GM19099 (cell line): ENCODE data around the gene GALNS.

ENCODE experiments used
- POLR2A ChIP-seq: IDR thresholded peaks from 3 replicates; pipeline ENCODE4 v1.6.1; 2011; ENCODE audit warnings: low read depth; ENCODE audit not compliant: insufficient read length; ENCODE audit errors: extremely low read depth

The GALNS gene

DNA sequence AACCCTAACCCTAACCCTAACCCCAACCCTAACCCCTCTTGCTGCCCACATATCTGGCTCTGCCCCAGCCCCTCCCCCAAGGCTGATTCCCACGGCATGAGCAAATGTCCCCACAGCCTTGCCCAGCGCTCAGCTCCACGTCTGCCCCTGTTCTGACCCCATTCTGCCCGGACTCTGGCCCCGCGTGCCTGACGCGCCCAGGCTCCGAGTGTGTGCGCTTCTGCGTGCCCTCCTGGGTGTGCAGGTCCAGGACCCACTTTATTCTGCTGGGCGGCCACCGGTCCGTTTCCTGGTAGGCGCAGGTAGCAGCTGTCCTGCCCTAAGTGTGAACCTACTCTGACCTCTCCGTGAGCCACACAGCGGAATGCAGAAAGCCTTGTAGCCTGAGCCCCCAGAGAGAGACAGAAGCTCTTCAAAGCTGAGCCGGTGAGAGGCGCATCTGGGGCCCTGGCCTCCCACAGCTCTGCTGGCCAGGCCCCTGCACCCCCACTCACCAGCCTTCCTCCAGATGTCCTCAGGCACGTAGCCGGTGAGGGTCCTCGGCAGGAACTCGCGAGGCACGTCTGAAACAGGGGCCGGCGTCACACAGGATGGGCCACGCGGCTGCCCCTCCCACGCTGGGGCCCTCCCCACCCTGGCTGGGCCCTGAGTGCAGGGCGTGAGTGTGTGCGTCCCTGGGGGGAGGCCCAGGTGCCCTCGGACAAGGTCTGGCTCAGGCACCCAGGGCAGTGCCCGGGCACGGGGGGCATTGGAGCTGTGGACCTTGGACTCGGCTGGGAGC lies 23.7 kb upstream of the GALNS start:
- no peak for TF ChIP-seq POLR2A

DNA sequence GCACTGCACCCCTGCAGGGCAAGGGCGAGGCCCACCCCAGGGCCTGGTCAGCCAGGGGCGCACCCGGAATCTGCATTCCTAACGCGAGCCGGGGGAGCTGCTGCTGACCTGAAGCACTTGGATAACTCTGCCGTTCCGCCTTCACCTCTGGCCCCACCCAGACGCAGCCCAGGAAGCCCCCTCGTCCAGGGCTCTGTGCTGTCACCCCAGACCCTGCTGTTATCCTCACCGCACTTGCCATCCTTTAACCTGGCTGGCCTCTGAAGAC lies 23.0 kb upstream of the GALNS start:
- TF ChIP-seq POLR2A: no peak

GRCh38 chr16:88878967-88879787 lies 22.4 kb upstream of the GALNS start:
- no peak for TF ChIP-seq POLR2A

- no peak for TF ChIP-seq POLR2A
Measured at GRCh38 chr16:88878356-88878755, 21.6 kb upstream of the GALNS start.

DNA sequence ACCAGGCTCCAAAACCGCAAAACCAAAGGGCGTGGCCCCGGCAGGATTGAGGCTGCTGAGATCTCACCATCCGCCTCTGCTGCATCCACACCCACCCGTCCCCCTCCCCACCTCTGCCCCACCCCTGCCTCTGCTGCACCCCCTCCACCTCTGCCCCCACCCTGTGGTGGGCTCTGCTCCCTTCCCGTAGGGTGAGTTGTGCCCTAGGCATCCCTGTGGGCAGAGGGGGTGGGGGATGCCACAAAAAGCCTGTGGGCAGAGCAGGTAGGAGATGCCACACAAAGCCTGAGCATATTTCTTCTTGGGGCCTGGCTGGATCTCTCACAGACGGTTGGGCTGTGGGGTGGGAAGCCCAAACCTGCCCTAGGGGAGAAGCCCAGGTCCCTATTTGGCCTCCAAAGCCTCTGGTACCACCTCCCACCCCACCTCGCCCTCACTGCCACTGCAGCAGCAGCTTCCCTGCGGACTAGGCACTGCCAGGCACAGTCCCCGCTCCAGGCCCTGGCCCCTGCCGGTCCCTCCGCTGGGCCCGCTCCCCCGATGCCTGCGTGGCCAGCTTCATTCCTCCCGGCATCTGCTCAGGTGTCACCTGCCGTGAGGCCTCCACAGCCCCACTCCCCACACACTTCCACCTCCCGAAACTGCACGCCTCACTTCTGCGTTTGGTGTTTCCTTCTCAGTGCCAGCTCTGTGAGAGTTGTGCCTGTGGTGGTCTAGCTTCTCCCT lies 21.0 kb upstream of the GALNS start:
- no peak for TF ChIP-seq POLR2A

DNA sequence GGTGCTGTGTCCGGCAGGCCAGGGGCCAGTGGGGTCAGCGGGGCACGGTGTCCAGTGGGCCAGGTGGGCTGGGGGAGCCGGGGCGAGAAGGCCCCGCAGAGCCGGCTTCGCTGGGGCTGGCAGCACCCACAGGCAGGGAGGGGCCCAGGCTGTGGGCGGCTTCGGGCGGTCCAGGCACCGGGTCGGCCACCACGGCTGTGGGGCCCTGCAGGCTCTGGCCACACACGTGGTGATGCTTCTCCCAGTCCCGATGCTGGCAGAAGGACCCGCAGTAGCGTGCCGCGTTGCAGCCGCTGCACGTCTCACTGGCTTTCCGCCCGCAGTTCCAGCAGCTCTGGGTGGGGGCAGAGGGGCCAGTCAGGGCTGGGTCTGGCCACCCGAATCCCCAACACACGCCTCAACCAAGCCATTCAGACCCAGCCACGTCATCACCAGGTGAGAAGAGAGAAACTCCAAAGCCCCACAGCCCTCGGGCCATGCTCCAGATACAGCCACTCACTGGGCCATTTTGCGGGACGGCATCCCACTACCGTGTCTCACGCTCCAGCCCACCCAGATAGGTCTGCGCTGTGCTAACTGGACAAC lies 20.3 kb upstream of the GALNS start:
- TF ChIP-seq POLR2A: no peak

DNA sequence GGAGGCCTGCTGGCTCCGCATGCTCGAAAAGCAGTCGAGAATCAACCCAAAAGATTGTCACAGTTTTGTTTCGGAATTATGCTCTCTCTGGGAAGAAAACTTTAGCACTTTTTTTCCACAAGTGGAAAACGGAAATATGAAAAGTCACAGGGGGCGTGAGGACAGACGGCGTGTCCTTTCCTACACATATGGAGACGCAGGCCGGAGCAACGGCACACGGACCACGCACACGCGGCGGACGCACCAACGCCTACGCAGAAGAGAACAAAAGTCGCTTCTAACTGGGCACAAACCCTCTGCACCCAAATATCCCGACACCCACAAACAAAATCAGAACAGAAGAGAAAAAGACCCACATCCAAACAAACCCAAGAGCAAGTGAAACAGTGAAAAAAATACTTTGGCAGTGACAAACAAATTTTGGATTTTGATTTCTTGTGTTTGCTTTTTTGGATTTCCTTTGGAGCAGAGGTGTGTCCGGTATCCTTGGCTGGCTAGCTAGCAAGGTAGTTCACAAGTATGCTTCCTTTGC lies 19.0 kb upstream of the GALNS start:
- no peak for TF ChIP-seq POLR2A

GRCh38 chr16:88874938-88875599 lies 18.3 kb upstream of the GALNS start:
- TF ChIP-seq POLR2A: no peak

- TF ChIP-seq POLR2A: peak; percentile 15
Measured at GRCh38 chr16:88872650-88873331, 16.0 kb upstream of the GALNS start.

- no peak for TF ChIP-seq POLR2A
Measured at GRCh38 chr16:88871730-88872416, 15.1 kb upstream of the GALNS start.

- TF ChIP-seq POLR2A: no peak
Measured at GRCh38 chr16:88871349-88871702, 14.6 kb upstream of the GALNS start.

DNA sequence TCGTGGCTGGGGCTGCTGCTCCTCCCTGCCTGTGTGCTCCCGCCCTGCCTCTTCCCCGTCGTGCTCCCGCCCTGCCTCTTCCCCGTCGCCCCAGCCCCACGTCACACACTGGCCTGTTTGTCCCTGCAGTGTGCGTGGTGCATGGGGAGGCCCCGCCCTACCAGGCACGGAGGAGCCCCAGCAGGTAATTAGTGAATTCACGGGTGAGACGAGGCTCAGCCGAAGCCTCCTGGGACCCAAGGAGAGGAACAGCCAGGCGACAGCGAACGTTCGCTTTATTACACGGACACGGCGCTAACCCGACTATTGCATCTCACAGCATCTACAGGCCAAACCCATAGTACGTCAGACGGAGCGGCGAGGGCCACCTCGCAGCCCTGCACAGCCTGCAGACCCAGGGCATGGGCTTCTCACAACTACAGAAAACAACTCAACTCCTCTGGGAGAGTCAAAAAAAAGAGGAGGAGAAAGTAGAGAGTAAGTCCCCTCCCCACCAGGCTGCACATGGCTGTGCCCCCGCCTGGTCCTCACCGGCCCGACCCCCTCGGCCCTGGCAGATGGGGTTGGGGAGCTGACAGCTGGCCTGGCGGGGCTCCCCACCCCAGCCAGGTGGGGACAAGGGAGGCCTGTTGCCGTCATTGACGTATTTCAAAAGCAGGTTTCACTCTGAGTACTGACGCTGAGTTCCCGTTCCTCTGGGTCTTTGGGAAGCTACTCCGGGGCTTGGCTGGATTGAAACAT lies 14.0 kb upstream of the GALNS start:
- TF ChIP-seq POLR2A: no peak

GRCh38 chr16:88869673-88869980 lies 12.9 kb upstream of the GALNS start:
- TF ChIP-seq POLR2A: no peak
